ENCODE measurements around the gene LRRC2.

The LRRC2 gene

DNA sequence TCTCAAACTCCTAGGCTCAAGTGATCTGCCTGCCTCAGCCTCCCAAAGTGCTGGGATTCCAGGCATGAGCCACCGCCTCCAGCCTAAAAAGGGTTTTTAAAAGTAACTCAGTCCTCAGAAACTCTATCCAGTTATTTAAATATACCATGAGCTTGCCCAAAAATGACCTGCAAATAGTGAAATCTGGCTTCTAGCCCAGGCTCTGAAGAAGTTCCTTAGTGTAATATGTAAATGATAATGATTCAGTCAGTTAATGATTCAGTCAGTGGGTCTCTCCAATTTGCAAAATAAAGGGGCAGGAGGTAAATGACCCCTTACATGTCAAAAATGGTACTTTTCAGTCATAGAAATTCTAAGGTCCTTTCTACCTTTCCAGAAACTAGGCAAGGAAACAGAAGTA, 28.8 kb downstream of the LRRC2 start:
- in situ Hi-C loops (cut with HindIII; ENCODE audit: low sequenced_read_pairs): no loop called here
- TF ChIP-seq, protein P1, sequence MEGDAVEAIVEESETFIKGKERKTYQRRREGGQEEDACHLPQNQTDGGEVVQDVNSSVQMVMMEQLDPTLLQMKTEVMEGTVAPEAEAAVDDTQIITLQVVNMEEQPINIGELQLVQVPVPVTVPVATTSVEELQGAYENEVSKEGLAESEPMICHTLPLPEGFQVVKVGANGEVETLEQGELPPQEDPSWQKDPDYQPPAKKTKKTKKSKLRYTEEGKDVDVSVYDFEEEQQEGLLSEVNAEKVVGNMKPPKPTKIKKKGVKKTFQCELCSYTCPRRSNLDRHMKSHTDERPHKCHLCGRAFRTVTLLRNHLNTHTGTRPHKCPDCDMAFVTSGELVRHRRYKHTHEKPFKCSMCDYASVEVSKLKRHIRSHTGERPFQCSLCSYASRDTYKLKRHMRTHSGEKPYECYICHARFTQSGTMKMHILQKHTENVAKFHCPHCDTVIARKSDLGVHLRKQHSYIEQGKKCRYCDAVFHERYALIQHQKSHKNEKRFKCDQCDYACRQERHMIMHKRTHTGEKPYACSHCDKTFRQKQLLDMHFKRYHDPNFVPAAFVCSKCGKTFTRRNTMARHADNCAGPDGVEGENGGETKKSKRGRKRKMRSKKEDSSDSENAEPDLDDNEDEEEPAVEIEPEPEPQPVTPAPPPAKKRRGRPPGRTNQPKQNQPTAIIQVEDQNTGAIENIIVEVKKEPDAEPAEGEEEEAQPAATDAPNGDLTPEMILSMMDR (IDR thresholded peaks at IDR 0.05; ENCODE audit: low read depth, low read length, missing control alignments): no peak
- H3K4me3 ChIP-seq (ENCODE audit: low read depth, low read length): no peak overlapping the region
- no peak for DNase-seq (ENCODE audit: low read depth)

DNA sequence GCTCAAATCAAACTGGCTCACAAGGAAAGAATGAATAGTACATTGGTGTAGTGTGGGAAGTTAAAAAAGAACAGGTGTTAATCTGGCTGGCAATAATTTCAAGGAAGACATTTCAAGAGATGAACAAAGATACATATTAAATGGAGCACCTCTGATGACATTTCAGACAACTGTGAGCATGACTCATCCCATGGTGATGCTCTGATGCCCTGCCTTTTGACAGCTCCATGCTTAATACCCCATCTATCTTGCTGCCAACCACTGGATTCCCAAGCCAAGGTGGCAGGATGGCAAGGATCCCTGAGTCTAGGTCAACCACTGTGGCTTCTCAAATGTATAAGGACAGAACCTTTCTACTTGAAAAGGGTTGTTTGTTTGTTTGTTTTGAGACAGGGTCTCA, 29.3 kb downstream of the LRRC2 start:
- DNase-seq (ENCODE audit: low read depth): no peak
- TF ChIP-seq, protein P1 (IDR thresholded peaks at IDR 0.05; ENCODE audit: low read depth, low read length, missing control alignments): no peak
- no peak overlapping the region for H3K4me3 ChIP-seq (ENCODE audit: low read depth, low read length)
- in situ Hi-C loops (cut with HindIII; ENCODE audit: low sequenced_read_pairs): no loop called here

DNA sequence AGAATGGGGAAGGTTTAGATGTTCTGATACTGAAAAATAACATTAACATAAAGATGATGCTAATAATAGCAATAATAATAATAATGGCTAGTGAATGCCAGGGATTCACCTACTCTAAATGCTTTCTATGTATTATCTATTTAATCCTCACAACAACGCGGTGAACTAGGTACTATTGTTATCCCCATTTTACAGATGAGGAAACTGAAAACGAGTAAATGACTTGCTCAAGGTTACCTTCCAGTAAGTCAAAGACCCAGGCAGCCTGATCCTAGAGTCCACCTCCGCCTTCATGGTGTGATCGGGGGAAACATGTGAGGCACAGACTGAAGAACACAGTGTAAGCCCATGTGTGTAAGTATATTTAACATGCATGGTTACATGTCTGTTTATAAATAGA, 30.4 kb downstream of the LRRC2 start:
- DNase-seq (ENCODE audit: low read depth): no peak
- TF ChIP-seq, protein P1 (IDR thresholded peaks at IDR 0.05; ENCODE audit: low read depth, low read length, missing control alignments): no peak
- in situ Hi-C loops (cut with HindIII; ENCODE audit: low sequenced_read_pairs): no loop called here
- H3K4me3 ChIP-seq (ENCODE audit: low read depth, low read length): no peak overlapping the region

DNA sequence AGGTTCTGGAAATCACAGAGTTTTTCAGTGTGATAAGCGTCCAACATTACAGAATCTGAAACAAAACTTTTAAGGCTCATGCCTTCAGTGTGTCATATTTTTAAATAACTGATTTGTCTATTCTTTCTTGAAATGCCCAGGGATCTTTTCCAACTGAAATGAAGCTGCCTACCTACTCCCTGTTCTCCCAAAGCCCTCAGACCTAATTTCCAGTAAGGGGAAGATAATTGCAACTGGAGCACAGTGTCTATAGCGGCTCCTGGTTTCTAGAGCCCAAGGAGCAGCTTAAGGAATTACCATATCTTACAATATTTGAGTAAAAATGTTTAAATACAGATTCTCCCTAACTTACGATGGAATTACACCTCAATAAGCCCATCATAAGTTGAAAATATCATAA, 33.0 kb downstream of the LRRC2 start:
- H3K4me3 ChIP-seq (ENCODE audit: low read depth, low read length): no peak overlapping the region
- TF ChIP-seq, protein P1 (IDR thresholded peaks at IDR 0.05; ENCODE audit: low read depth, low read length, missing control alignments): no peak
- in situ Hi-C loops (cut with HindIII; ENCODE audit: low sequenced_read_pairs): no loop called here
- DNase-seq (ENCODE audit: low read depth): no peak

DNA sequence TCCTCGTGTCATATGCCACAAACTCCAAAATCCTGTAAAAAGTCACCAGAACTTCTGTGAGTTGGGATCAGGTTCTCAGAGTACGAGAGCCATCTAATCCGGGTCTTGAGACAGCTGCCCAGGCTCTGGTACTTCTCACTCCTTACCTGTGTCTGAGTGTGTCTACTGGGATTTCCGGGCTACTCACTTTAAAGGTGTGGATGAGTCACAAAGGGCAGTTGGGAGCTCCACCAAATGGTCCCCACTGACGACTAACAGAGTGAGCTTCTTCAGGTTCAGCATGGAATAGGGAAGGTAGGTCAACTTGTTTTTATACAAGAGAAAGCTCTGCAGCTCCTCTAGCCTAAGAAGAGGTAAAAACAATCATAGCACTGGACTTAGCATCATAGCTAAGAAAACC, 38.9 kb downstream of the LRRC2 start:
- in situ Hi-C loops (cut with HindIII; ENCODE audit: low sequenced_read_pairs): no loop called here
- DNase-seq (ENCODE audit: low read depth): no peak
- TF ChIP-seq, protein P1 (IDR thresholded peaks at IDR 0.05; ENCODE audit: low read depth, low read length, missing control alignments): no peak
- H3K4me3 ChIP-seq (ENCODE audit: low read depth, low read length): no peak overlapping the region

DNA sequence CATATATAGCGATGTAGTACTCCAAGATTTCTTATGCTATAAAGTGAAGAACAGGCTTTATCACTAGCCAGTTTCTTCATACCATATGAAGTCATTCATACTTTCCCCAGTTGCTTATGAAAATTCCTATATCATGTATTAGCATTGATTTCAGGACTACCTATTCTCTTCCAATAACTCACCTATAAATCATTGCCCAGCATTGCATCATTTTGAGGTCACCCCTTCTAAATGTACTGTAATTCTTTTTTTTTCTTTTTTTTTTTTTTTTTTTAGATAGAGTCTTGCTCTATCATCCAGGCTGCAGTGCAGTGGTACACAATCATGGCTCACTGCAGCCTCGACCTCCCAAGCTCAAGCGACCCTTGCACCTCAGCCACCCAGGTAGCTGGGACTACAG, 41.3 kb downstream of the LRRC2 start:
- H3K4me3 ChIP-seq (ENCODE audit: low read depth, low read length): no peak overlapping the region
- TF ChIP-seq, protein P1 (IDR thresholded peaks at IDR 0.05; ENCODE audit: low read depth, low read length, missing control alignments): no peak
- in situ Hi-C loops (cut with HindIII; ENCODE audit: low sequenced_read_pairs): no loop called here
- DNase-seq (ENCODE audit: low read depth): no peak

DNA sequence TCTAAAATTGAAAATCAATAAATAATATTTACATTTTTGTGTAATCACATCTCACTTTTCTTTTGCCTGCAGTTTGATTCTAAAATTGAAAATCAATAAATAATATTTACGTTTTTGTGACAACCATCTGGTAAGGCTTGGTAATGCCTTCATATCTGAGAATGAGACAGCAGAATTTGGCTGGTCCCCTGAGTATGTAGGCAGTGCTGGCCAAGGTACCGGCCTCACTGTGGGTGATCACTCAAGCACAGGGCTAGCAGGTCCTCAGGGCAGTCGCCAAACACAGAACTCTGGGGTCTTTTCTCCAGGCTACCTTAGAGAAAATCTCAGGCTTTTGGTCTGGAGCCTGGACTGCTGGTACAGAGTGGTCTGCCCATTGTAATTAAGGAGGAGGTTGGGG, 42.1 kb downstream of the LRRC2 start:
- TF ChIP-seq, protein P1 (IDR thresholded peaks at IDR 0.05; ENCODE audit: low read depth, low read length, missing control alignments): no peak
- DNase-seq (ENCODE audit: low read depth): no peak
- in situ Hi-C loops (cut with HindIII; ENCODE audit: low sequenced_read_pairs): no loop called here
- no peak overlapping the region for H3K4me3 ChIP-seq (ENCODE audit: low read depth, low read length)

All from astrocyte of the cerebellum (primary cell).